Stimulated activated CD4-positive, alpha-beta T cell treated with anti-CD3 and anti-CD28 coated beads, Interleukin-12 subunit alpha, Interleukin-12 subunit beta, amount 100 ng/mL, for 4 hours (primary cell): ENCODE data around the gene NUTM2G.
"Not testable (repeated sequence)": the region's sequence is repeated elsewhere in the genome, so short reads cannot be mapped to it uniquely, and the experiment has no call there.

Source experiments
- DNase-seq: peaks from one replicate; pipeline ENCODE4 v3.0.0-alpha.2; 2020

NUTM2G gene

GRCh38 chr9:96949346-96949745 is 20.7 kb downstream of the NUTM2G start:
- DNase-seq: not testable (repeated sequence)

DNA sequence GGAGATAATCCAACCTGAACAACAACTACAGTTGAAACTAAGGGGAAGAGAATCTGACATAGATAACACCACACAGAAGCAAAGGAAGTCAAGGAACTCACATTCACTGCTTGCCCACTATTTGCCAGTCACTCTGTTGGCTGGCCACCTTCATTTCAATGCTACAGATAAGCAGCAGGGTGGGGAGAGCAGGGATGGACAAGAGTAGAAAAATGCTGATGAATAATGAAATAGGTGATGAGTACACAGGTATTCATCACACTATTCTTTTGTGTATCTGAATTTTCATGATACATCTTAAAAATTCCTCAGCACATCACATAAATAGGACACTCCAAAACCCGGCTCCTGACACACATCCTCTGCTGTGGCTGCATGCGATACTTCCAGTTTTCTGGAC is 21.9 kb downstream of the NUTM2G start:
- DNase-seq: not testable (repeated sequence)

GRCh38 chr9:96967591-96967990 is 38.9 kb downstream of the NUTM2G start:
- not testable (repeated sequence) for DNase-seq

DNA sequence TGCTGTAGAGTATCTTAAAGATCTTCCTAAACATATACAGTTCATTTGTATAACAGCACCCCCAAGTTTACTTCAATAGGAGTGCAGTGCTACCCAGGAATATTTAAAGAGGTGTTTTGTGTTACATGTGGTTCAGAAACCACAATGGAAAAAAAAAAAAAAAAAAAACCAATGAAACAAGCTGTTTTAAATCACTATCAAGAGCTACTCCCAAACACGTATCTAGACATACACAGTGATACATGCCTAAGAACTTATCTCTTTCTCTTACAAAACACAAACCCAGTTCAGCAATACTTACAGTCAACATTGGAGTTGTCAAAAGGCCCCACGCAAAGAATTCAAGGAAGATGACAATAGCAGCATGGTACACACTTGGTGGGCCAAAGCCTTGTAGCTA is 43.9 kb downstream of the NUTM2G start:
- DNase-seq: not testable (repeated sequence)

DNA sequence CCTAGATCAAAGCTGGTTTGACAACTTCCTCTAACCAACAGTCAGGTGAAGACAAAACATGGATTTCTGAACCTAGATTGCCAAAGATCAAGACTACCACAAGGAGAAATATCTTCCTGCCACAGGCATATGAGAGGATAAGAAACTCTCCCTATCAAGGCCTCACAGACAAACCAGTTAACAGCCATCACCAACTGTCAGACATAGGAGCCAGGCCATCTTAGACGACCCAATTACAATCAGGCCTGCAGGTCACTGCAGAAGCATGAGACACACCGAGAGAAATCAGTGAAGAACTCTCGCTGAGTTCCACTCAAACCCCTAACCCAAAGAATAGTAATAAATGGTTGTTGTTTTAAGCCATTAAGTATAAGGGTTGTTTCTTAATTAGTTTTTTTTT is 45.4 kb downstream of the NUTM2G start:
- DNase-seq: not testable (repeated sequence)

DNA sequence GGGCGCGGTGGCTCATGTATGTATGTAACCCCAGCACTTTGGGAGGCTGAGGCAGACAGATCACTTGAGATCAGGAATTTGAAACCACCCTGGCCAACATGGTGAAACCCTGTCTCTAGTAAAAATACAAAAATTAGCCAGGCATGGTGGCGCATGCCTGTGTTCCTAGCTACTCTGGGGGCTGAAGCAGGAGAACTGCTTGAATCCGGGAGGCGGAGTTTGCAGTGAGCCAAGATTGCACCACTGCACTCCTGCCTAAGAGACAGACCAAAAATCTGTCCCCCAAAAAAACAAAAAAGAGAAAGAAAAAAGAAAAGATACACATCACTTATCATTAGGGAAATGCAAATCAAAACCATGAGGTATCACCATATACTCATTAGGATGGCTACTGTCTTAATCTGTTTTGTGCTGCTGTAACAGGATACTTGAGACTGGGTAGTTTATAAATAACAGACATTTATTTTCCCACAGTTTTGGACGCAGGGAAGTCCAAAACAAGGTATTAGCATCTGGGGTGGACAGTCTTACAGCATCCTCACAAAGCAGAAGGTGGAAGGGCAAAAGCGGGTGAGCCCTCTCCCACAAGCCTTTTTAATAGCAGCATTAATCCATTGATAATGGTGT is 55.0 kb downstream of the NUTM2G start:
- not testable (repeated sequence) for DNase-seq

DNA sequence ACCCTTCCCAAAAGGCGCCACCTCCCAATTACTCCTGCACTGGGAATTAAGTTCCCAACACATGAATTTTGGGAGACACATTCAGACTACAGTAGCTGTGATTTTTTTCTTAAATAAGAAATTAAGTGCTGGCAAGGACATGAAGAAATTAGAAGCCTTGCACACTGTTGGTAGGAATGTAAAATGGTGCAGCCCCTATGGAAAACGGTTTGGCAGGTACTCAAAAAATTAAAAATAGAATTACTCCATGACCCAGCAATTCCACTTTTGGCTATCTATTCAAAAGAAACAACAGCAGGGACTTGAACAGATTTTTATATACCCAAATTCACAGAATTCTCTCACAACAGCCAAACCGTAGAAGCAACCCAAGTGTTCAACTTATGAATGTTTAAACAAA is 55.5 kb downstream of the NUTM2G start:
- DNase-seq: not testable (repeated sequence)

GRCh38 chr9:96984887-96985286 is 56.2 kb downstream of the NUTM2G start:
- DNase-seq: not testable (repeated sequence)
